GM21528 (cell line): ENCODE measurements around the gene SULT4A1.

Source experiments
- ATAC-seq: cut with Tn5 transposase; IDR thresholded peaks from one replicate; pipeline ENCODE4 v1.9.1; 2021; ENCODE audit warnings: mild to moderate bottlenecking, moderate library complexity; ENCODE audit not compliant: unreplicated experiment, low FRiP score

The SULT4A1 gene

GRCh38 chr22:43830931-43831560 is 31.3 kb downstream of the SULT4A1 start:
- no peak for ATAC-seq

- ATAC-seq = no peak
Measured at GRCh38 chr22:43829904-43830851, 32.1 kb downstream of the SULT4A1 start.

- ATAC-seq = no peak
Measured at GRCh38 chr22:43828998-43829782, 33.1 kb downstream of the SULT4A1 start.

- no peak for ATAC-seq
Measured at GRCh38 chr22:43828725-43828997, 33.7 kb downstream of the SULT4A1 start.

- no peak for ATAC-seq
Measured at GRCh38 chr22:43827926-43828724, 34.2 kb downstream of the SULT4A1 start.

GRCh38 chr22:43827003-43827735 is 35.1 kb downstream of the SULT4A1 start:
- no peak for ATAC-seq

GRCh38 chr22:43826142-43827002 is 35.9 kb downstream of the SULT4A1 start:
- ATAC-seq = no peak

GRCh38 chr22:43825651-43826050 is 36.7 kb downstream of the SULT4A1 start:
- no peak for ATAC-seq

GRCh38 chr22:43824724-43825420 is 37.4 kb downstream of the SULT4A1 start:
- ATAC-seq = no peak

- no peak for ATAC-seq
Measured at GRCh38 chr22:43823911-43824665, 38.2 kb downstream of the SULT4A1 start.

GRCh38 chr22:43823353-43823908 is 38.9 kb downstream of the SULT4A1 start:
- no peak for ATAC-seq

- ATAC-seq = no peak
Measured at GRCh38 chr22:43821606-43822425, 40.5 kb downstream of the SULT4A1 start.

GRCh38 chr22:43820651-43821305 is 41.5 kb downstream of the SULT4A1 start:
- no peak for ATAC-seq

GRCh38 chr22:43819931-43820640 is 42.2 kb downstream of the SULT4A1 start:
- ATAC-seq = no peak

- ATAC-seq = no peak
Measured at GRCh38 chr22:43819421-43819921, 42.8 kb downstream of the SULT4A1 start.
